ENCODE data around the gene TEX29. TPM values are rescaled to one million over a fixed set of nuclear protein-coding genes. Genes with fewer than 3 reads are reported as not detected.

The TEX29 gene
- total RNA-seq, 3 donors from 2014 or later (not counting 1 experiment from before 2014, with no cell fraction given): not detected

DNA sequence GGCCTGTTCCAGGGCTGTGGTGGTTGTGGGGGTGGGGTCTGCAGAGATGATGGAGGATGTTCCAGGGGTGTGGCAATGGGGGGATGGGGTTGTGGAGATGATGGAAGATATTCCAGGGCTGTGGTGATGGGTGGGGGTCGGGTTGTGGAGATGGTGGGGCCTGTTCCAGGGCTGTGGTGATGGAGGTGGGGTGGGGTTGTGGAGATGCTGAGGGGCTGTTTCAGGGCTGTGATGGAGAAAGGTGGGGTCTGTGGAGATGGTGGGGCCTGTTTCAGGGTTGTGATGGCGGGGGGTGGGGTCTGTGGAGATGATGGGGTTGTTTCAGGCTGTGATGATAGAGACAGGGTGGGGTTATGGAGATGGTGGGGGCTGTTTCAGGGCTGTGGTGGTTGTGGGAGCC is 62.0 kb downstream of the TEX29 start:
- TF ChIP-seq, protein P1, sequence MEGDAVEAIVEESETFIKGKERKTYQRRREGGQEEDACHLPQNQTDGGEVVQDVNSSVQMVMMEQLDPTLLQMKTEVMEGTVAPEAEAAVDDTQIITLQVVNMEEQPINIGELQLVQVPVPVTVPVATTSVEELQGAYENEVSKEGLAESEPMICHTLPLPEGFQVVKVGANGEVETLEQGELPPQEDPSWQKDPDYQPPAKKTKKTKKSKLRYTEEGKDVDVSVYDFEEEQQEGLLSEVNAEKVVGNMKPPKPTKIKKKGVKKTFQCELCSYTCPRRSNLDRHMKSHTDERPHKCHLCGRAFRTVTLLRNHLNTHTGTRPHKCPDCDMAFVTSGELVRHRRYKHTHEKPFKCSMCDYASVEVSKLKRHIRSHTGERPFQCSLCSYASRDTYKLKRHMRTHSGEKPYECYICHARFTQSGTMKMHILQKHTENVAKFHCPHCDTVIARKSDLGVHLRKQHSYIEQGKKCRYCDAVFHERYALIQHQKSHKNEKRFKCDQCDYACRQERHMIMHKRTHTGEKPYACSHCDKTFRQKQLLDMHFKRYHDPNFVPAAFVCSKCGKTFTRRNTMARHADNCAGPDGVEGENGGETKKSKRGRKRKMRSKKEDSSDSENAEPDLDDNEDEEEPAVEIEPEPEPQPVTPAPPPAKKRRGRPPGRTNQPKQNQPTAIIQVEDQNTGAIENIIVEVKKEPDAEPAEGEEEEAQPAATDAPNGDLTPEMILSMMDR (IDR thresholded peaks at IDR 0.05): no peak
- Histone ChIP-seq H3K27ac (ENCODE audit: low read length) (no peak overlapping the region), H3K9me3 (ENCODE audit: control insufficient read depth, insufficient read depth, low read length) (no peaks in the 10 kb centered on the region), H3K27me3 (ENCODE audit: control insufficient read depth, insufficient read depth, low read length) (no peaks in the 10 kb centered on the region), H3K36me3 (ENCODE audit: control insufficient read depth, insufficient read depth, low read length) (no peaks in the 10 kb centered on the region), H3K4me3 (ENCODE audit: low read length) (no peak overlapping the region), H3K4me1 (ENCODE audit: control insufficient read depth, insufficient read depth, low read length) (no peaks in the 10 kb centered on the region)
- Mint-ChIP-seq H3K4me3 (no peak overlapping the region), H3K27ac (no peak overlapping the region), H3K9me3 (no peaks in the 10 kb centered on the region), H3K27me3 (ENCODE audit: low read depth in 2 of 2) (peaks cover 11 to 31% of the 10 kb centered on the region in 2 donors), H3K36me3 (no peaks in the 10 kb centered on the region), H3K4me1 (peaks cover 0 to 6% of the 10 kb centered on the region in 2 donors)
- ATAC-seq: no peak
- WGBS (ENCODE audit: insufficient coverage): 28% methylated on average over 2 of the region's 2 CpGs
- DNase-seq: no peak
- intact Hi-C loops (cut with micrococcal nuclease): no loop called here

DNA sequence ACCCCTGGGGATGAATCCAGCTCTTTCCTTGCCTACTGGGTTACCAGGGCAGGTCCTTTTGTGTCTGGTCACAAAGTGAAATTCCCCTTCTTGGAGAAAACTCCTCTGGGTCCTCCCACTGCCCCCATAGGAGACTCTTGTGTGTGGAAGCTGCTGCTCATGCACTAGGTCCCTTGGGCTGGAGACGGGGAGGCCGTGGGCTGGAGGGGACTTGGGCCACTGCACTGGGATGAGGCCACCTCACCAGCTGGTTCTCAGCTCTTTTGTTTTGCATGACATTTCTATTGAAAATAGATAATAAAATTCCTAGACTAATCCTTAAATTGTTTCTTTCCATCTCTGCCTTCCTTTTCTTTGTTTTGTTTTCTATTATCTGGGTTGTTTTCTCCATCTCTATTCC is 62.4 kb downstream of the TEX29 start:
- no peaks in the 10 kb centered on the region for H3K9me3 ChIP-seq (ENCODE audit: control insufficient read depth, insufficient read depth, low read length)
- Mint-ChIP-seq H3K27me3 (ENCODE audit: low read depth in 2 of 2) (peaks cover 11 to 31% of the 10 kb centered on the region in 2 donors), H3K9me3 (no peaks in the 10 kb centered on the region), H3K36me3 (no peaks in the 10 kb centered on the region), H3K4me3 (no peak overlapping the region), H3K4me1 (peaks cover 0 to 6% of the 10 kb centered on the region in 2 donors), H3K27ac (no peak overlapping the region)
- intact Hi-C loops (cut with micrococcal nuclease): no loop called here
- H3K4me1 ChIP-seq (ENCODE audit: control insufficient read depth, insufficient read depth, low read length): no peaks in the 10 kb centered on the region
- DNase-seq: no peak
- WGBS (ENCODE audit: insufficient coverage): 50% methylated on average over 2 of the region's 2 CpGs
- no peaks in the 10 kb centered on the region for H3K36me3 ChIP-seq (ENCODE audit: control insufficient read depth, insufficient read depth, low read length)
- no peak for ATAC-seq
- no peak overlapping the region for H3K4me3 ChIP-seq (ENCODE audit: low read length)
- H3K27ac ChIP-seq (ENCODE audit: low read length): no peak overlapping the region
- no peaks in the 10 kb centered on the region for H3K27me3 ChIP-seq (ENCODE audit: control insufficient read depth, insufficient read depth, low read length)
- TF ChIP-seq, protein P1 (IDR thresholded peaks at IDR 0.05): no peak

DNA sequence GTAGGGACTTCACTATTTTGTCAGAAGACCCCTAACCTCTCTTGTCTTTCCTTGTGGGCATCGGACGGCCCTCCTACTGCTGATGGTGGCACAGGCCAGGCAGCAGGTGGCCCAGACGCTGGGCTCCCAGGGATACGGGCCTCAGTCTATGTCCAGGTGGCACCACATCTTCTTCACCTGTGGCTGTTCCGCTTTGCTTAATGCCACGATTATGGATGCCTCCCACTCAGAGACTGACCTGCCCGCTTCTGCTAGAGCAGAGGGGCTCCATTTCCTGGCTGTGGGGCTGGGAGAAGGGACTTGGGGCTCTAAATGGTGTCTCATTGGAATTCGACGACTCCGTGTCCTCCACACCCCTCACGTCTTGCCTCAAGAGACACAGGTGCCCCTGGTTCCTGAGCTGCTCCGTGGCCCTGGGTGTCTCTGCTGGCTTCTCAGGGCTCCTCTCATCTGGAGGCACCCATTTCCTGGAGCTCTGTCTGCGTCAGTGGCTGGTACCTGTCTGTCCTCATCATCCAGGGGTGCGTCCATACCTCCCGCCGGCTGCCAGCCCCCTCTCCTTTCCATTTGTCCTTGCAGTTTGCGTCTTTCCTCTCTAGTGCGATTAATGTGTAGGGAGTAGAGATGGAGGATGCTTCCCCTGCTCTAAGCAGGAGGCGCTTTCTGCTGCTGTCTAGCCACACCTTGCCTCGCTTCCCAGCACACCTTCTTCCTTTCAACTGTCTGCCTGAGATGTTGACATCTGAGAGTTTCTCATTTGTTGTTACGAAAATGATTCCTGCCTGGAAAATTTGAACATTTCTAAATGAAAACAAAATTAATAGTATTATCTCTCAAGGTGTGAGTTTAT is 63.4 kb downstream of the TEX29 start:
- Mint-ChIP-seq H3K27me3 (ENCODE audit: low read depth in 2 of 2) (peaks cover 11 to 31% of the 10 kb centered on the region in 2 donors), H3K9me3 (no peaks in the 10 kb centered on the region), H3K27ac (no peak overlapping the region), H3K4me1 (peaks cover 0 to 6% of the 10 kb centered on the region in 2 donors), H3K4me3 (no peak overlapping the region), H3K36me3 (no peaks in the 10 kb centered on the region)
- Histone ChIP-seq H3K27ac (ENCODE audit: low read length) (no peak overlapping the region), H3K4me1 (ENCODE audit: control insufficient read depth, insufficient read depth, low read length) (no peaks in the 10 kb centered on the region), H3K36me3 (ENCODE audit: control insufficient read depth, insufficient read depth, low read length) (no peaks in the 10 kb centered on the region), H3K4me3 (ENCODE audit: low read length) (no peak overlapping the region), H3K9me3 (ENCODE audit: control insufficient read depth, insufficient read depth, low read length) (no peaks in the 10 kb centered on the region), H3K27me3 (ENCODE audit: control insufficient read depth, insufficient read depth, low read length) (no peaks in the 10 kb centered on the region)
- 68% methylated on average over 17 of the region's 21 CpGs for WGBS (ENCODE audit: insufficient coverage)
- ATAC-seq (no peak), DNase-seq (peak in 1 of 2 donors; percentile 19)
- intact Hi-C loops (cut with micrococcal nuclease): no loop called here
- TF ChIP-seq, protein P1 (IDR thresholded peaks at IDR 0.05): no peak
